NCI-H2227 treated with DMSO at 0.1 percent for 48 hours (cell line): ENCODE data around the gene ZNHIT6.
"Not testable (repeated sequence)": the region's sequence is repeated elsewhere in the genome, so short reads cannot be mapped to it uniquely, and the experiment has no call there.

Experiments
- DNase-seq: peaks from one replicate; lab custom pipeline; 2025; lab: John Stamatoyannopoulos, UW

Gene ZNHIT6, protein sequence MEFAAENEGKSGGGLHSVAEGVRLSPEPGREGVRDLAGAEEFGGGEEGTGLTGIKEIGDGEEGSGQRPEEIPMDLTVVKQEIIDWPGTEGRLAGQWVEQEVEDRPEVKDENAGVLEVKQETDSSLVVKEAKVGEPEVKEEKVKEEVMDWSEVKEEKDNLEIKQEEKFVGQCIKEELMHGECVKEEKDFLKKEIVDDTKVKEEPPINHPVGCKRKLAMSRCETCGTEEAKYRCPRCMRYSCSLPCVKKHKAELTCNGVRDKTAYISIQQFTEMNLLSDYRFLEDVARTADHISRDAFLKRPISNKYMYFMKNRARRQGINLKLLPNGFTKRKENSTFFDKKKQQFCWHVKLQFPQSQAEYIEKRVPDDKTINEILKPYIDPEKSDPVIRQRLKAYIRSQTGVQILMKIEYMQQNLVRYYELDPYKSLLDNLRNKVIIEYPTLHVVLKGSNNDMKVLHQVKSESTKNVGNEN

DNA sequence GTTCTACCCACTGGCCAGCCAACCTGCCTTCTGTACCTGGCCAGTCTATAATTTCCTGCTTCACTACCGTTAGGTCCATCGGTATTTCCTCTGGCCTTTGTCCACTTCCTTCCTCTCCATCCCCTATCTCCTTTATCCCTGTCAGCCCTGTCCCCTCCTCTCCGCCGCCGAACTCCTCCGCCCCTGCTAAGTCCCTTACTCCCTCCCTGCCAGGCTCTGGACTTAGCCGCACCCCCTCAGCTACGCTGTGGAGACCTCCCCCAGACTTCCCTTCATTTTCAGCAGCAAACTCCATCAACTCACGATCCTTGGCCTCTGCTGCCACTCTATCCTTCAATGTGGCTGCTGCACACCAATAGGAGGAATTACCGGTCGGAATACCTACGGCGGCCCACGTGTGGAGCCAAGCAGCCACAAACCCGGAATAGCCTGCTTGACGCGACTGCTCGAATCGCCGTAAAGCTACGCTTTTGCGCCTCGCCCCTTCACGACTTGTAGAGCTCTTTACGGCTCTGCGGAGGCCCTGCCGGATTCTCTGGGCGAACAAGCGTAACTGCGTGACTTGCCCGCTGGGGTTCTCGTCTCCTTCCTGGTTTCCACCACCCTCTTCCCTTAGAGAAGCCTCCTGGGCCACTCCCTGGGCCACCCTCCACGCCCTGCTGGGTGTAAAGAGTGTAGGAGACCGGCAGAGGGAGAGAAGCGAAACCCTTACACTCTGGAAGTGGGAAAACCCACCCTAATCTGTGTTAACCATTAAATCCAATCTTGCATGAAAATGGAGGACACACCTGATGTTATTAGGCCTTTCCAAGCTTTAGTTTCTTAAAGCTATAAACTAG, at the start of gene ZNHIT6:
ZNHIT6 (minus strand) TSS at position 444 of the 839 bp plus-strand sequence; CDS start at position 295, 149 bp downstream.
- DNase-seq: peak; percentile 90

DNA sequence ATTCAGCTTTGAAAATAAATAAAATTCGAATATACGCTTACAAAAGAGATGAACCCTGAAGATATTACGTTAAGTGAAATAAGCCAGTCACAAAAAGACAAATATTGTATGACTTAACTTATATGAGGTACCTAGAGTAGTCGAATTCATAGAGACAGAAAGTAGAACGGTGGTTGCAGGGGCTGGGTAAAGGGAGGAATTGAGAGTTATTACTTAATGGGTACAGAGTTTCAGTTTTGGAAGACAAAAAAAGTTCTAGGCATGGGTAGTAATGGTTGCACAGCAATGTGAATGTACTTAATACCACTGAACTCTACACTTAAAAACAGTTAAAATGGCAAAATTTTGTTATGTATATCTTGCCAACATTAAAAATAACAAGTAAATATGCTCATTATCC, 48.6 kb upstream of the ZNHIT6 start:
- no peak for DNase-seq

GRCh38 chr1:85748120-85748519, 39.9 kb upstream of the ZNHIT6 start:
- DNase-seq: no peak

DNA sequence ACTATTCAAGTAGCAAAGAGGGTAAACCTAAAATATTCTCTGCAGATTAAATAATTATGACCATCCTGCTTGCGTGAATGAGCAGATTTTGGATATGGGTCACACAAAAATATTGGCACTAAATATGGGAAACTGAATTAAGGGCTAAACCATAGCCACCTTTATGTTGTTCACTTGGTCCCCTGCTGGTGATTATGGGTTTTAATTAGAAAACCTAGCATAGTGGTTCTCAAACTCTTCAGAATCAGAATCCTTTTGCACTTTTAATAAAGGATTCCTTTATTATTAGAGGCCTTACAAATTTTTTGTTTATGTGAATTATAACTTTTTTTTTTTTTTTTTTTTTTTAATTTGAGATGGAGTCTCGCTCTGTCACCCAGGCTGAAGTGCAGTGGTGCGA, 38.5 kb upstream of the ZNHIT6 start:
- no peak for DNase-seq

- DNase-seq: no peak
Measured at GRCh38 chr1:85743814-85744213, 35.6 kb upstream of the ZNHIT6 start.

GRCh38 chr1:85734931-85735330, 26.7 kb upstream of the ZNHIT6 start:
- no peak for DNase-seq

- DNase-seq: no peak
Measured at GRCh38 chr1:85718678-85719340, 10.6 kb upstream of the ZNHIT6 start.

- DNase-seq: not testable (repeated sequence)
Measured at GRCh38 chr1:85714418-85715114, 6.3 kb upstream of the ZNHIT6 start.

GRCh38 chr1:85708829-85709227, 595 bp upstream of the ZNHIT6 start:
- DNase-seq: peak; percentile 45

GRCh38 chr1:85707267-85707989, 805 bp downstream of the ZNHIT6 start:
- no peak for DNase-seq

GRCh38 chr1:85705940-85706339, 2.3 kb downstream of the ZNHIT6 start:
- DNase-seq: no peak

- no peak for DNase-seq
Measured at GRCh38 chr1:85700422-85700821, 7.8 kb downstream of the ZNHIT6 start.

DNA sequence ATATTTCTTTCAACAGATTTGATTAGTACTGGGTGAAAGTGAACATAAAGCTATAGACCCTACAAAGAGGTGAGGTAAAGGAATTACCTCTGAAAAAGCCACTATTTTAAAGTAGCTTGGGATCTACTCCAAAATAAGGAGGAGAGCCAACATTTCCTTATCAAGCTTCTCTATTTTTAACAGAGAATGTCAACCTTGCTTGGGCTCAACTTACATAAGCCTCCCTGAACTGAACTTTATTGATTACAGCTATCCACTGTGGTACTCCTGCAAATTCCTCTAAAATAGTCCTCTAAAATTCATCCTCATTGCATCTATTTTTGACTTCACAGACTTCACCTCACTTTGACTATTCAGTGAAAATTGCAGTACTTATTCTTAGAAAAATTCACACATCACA, 10.3 kb downstream of the ZNHIT6 start:
- DNase-seq: no peak

- DNase-seq: no peak
Measured at GRCh38 chr1:85692730-85693314, 15.4 kb downstream of the ZNHIT6 start.

DNA sequence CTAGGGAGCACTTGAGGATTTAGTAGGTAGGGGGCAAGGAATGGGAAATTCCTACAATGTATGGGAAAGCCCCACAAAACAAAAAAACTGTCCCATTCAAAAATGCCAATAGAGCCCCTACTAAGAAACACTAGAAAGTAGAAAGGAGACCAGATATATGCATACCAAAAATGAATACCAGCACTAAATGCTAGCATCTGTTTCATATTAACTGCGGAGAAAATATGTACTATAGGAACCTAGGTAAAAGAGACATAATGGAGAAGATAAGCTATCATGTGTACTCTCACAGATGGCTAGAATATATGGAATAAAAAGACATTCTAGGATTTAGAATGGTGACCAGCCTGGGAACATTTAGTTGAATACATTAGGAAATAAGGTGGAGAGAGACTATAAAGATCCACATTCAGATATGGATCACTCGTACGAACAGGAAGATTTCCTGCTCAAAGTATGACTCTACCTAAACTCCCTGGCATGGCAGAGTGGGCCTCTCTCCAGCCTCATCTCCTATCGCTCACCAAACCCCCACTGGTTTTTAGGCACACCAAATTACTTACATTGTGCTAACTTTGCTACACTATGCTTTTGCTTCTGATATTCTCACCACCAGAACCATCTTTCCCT, 18.3 kb downstream of the ZNHIT6 start:
- DNase-seq: no peak

DNA sequence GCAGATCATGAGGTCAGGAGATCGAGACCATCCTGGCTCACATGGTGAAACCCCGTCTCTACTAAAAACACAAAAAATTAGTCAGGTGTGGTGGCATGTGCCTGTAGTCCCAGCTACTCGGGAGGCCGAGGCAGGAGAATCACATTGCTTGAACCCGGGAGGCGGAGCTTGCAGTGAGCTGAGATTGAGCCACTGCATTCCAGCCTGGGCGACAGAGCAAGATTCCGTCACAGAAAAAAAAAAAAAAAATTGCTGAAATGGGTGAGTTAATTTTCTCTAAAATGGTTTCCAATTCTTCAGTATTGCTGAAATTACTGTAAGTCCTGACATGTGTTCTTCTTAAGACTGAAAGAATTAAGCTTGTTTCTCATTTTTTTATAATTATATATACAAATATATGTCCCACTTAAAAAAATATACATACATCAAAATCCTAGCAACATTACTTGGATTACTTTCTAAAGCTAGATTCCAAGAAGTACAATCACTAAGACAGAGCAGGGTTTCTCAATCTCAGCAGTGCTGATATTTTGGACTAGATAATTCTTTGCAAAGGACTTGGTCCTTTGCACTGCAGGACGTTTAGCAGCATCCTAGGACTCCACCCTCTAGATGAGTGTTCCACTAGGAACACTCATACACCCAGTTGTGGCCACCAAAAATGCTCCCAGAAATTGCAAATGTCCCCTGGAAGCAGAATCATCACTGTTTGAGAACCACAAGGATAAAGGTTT, 24.8 kb downstream of the ZNHIT6 start:
- no peak for DNase-seq

GRCh38 chr1:85681087-85681486, 27.1 kb downstream of the ZNHIT6 start:
- no peak for DNase-seq

DNA sequence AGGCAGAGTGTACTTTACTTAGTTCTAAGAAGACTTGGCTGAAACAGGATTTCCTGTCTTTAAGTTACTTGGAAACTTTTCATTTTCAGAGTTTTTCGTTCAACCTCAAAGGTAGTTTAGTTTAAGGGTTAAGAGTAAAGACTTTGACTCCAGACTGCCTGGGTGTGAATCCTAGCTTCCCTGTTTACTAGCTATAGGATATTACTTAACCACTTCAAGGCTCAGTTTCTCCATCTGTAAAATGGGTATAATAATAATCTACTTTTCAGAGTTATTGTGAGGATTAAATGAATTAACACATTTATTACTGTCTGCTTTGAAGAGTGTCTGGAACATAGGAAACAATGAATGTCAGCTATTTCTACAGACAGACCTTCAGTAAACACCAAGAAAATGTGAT, 30.0 kb downstream of the ZNHIT6 start:
- no peak for DNase-seq

DNA sequence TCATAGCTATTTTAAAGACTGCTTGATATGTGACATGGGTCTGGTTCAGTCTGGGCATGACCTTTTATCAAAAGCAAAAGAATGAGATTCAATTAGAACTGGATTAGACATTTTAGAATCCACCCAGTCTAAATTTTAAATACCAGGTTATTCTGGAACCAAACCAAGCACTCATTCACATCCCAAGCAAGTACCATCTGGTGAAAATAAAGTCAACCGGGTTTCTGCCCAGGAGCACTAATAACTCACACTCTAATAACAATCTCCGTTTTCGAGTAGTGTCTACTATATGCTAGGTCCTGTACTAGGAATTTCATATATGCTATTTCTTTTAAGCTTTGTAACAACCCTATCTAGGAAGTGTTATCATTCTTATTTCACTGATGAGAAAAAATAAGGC, 30.6 kb downstream of the ZNHIT6 start:
- no peak for DNase-seq
